Measurements from ENCODE around the gene CKMT2.

CKMT2 gene

GRCh38 chr5:81226949-81227348 lies 6.2 kb upstream of the CKMT2 start:
- Histone ChIP-seq H3K36me3 (ENCODE audit: insufficient read depth, low read length) (no peaks in the 10 kb centered on the region), H3K4me1 (ENCODE audit: insufficient read depth, low read length) (no peaks in the 10 kb centered on the region), H2AFZ (ENCODE audit: low read depth, low read length) (no peak overlapping the region), H3K27me3 (ENCODE audit: insufficient read depth, low read length) (no peaks in the 10 kb centered on the region), H3K4me3 (ENCODE audit: low read length) (no peak overlapping the region), H3K9me3 (ENCODE audit: low read length) (no peaks in the 10 kb centered on the region)

- no peaks in the 10 kb centered on the region for H3K36me3 ChIP-seq (ENCODE audit: insufficient read depth, low read length)
- H3K4me3 ChIP-seq (ENCODE audit: low read length): no peak overlapping the region
- H3K27me3 ChIP-seq (ENCODE audit: insufficient read depth, low read length): no peaks in the 10 kb centered on the region
- H2AFZ ChIP-seq (ENCODE audit: low read depth, low read length): no peak overlapping the region
- no peaks in the 10 kb centered on the region for H3K9me3 ChIP-seq (ENCODE audit: low read length)
- H3K4me1 ChIP-seq (ENCODE audit: insufficient read depth, low read length): no peaks in the 10 kb centered on the region
Measured at GRCh38 chr5:81228084-81228483, 5.0 kb upstream of the CKMT2 start.

- Histone ChIP-seq H2AFZ (ENCODE audit: low read depth, low read length) (peak overlapping the region; percentile 16), H3K9me3 (ENCODE audit: low read length) (no peaks in the 10 kb centered on the region), H3K36me3 (ENCODE audit: insufficient read depth, low read length) (peaks cover 2% of the 10 kb centered on the region), H3K27me3 (ENCODE audit: insufficient read depth, low read length) (no peaks in the 10 kb centered on the region), H3K4me1 (ENCODE audit: insufficient read depth, low read length) (no peaks in the 10 kb centered on the region), H3K4me3 (ENCODE audit: low read length) (no peak overlapping the region)
Measured at GRCh38 chr5:81230416-81230815, 2.7 kb upstream of the CKMT2 start.

GRCh38 chr5:81232464-81233079 lies 550 bp upstream of the CKMT2 start:
- Histone ChIP-seq H3K27me3 (ENCODE audit: insufficient read depth, low read length) (no peaks in the 10 kb centered on the region), H3K9me3 (ENCODE audit: low read length) (no peaks in the 10 kb centered on the region), H3K4me1 (ENCODE audit: insufficient read depth, low read length) (no peaks in the 10 kb centered on the region), H2AFZ (ENCODE audit: low read depth, low read length) (no peak overlapping the region), H3K4me3 (ENCODE audit: low read length) (no peak overlapping the region), H3K36me3 (ENCODE audit: insufficient read depth, low read length) (peaks cover 10% of the 10 kb centered on the region)

DNA sequence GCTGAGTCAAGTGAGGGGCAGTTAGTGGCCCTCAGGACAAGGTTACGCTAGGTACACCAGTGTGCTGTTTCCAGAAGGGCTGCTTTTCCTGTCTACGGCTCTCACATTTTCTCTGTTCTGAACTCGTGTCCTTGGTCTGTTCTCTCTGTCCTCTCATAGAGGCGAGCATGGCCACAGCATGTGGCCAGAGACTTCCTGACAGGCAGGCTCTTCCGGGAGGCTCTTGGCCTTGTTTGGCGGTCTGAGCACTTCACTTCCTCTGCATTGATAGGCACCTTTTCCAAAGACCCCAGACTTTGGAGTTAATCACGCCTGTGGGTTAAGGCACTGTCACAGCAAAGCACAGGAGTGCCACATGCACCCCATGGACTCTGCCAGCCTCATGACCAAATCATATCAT lies 1.2 kb downstream of the CKMT2 start:
- no peaks in the 10 kb centered on the region for H3K9me3 ChIP-seq (ENCODE audit: low read length)
- H3K36me3 ChIP-seq (ENCODE audit: insufficient read depth, low read length): peaks cover 10% of the 10 kb centered on the region
- H3K4me1 ChIP-seq (ENCODE audit: insufficient read depth, low read length): no peaks in the 10 kb centered on the region
- H3K4me3 ChIP-seq (ENCODE audit: low read length): no peak overlapping the region
- H2AFZ ChIP-seq (ENCODE audit: low read depth, low read length): no peak overlapping the region
- no peaks in the 10 kb centered on the region for H3K27me3 ChIP-seq (ENCODE audit: insufficient read depth, low read length)

GRCh38 chr5:81234801-81235200 lies 1.7 kb downstream of the CKMT2 start:
- H3K36me3 ChIP-seq (ENCODE audit: insufficient read depth, low read length): peaks cover 10% of the 10 kb centered on the region
- H3K9me3 ChIP-seq (ENCODE audit: low read length): no peaks in the 10 kb centered on the region
- no peak overlapping the region for H3K4me3 ChIP-seq (ENCODE audit: low read length)
- no peaks in the 10 kb centered on the region for H3K27me3 ChIP-seq (ENCODE audit: insufficient read depth, low read length)
- H2AFZ ChIP-seq (ENCODE audit: low read depth, low read length): no peak overlapping the region
- H3K4me1 ChIP-seq (ENCODE audit: insufficient read depth, low read length): no peaks in the 10 kb centered on the region

DNA sequence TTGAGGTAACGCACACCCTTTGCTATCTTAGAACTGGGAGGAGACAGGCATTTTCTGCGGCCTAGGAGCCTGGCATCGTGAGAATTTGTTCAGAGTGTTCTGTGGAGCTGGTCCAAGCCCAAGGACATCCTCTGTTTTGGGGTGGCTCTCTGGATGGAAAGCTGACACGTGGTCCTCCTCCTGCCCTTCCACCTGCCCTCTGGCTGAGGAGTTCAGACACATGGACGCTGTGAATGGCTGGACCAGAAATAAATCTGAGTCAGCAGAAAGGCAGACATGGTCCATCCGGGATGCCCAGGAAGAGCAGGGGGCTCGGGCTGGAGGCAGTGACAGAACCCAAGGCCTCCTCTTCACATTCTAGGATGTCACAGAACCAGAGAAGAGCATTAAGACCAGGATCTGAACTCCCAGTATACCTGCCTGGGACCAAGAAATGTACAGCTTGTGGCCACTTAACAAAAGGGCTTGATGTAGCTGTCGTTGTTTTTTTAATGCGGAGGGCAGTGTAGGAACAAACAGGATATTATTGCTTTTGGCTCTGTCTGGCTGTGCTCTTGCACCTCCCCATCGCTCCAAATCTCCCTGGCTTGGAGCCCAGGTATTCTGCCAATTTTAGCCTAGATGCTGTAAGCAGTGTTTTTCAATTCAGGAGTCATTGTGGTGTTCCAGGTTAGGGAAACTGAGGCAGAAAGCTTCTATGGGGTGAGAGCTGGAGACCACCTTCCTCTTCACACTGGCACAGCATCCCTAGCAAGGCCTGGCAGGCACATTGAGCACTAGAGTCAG lies 2.4 kb downstream of the CKMT2 start:
- H3K4me3 ChIP-seq (ENCODE audit: low read length): no peak overlapping the region

GRCh38 chr5:81238460-81238859 lies 5.3 kb downstream of the CKMT2 start:
- H3K4me3 ChIP-seq (ENCODE audit: low read length): no peak overlapping the region
- no peaks in the 10 kb centered on the region for H3K4me1 ChIP-seq (ENCODE audit: insufficient read depth, low read length)
- no peaks in the 10 kb centered on the region for H3K27me3 ChIP-seq (ENCODE audit: insufficient read depth, low read length)
- H3K9me3 ChIP-seq (ENCODE audit: low read length): no peaks in the 10 kb centered on the region
- peaks cover 12% of the 10 kb centered on the region for H3K36me3 ChIP-seq (ENCODE audit: insufficient read depth, low read length)
- H2AFZ ChIP-seq (ENCODE audit: low read depth, low read length): no peak overlapping the region

More for the DNA sequence above, 2.4 kb downstream of the CKMT2 start:
- no peaks in the 10 kb centered on the region for H3K27me3 ChIP-seq (ENCODE audit: insufficient read depth, low read length)
- H3K4me1 ChIP-seq (ENCODE audit: insufficient read depth, low read length): no peaks in the 10 kb centered on the region
- H2AFZ ChIP-seq (ENCODE audit: low read depth, low read length): no peak overlapping the region
- peaks cover 12% of the 10 kb centered on the region for H3K36me3 ChIP-seq (ENCODE audit: insufficient read depth, low read length)
- H3K9me3 ChIP-seq (ENCODE audit: low read length): no peaks in the 10 kb centered on the region

- no peaks in the 10 kb centered on the region for H3K27me3 ChIP-seq (ENCODE audit: insufficient read depth, low read length)
Measured at GRCh38 chr5:81239613-81240012, 6.5 kb downstream of the CKMT2 start.

DNA sequence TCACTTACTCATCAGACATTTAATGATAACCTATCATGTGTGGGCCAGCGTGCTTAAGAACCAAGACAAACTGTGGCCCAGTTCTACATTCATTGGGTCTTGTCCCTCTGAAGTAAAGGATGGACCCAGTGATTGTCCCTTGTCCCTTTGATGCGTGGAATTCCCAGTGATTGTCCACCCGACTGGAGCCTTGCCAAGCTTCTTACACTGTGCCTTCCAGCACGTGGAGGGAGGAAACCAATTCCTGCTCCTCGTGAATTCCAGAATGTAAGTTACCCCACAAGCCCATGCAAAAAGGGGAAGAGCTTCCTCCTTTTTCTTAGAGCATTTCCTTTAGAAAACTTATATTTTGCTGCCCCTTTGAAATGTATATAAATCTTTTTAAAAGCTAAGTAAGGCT lies 7.9 kb downstream of the CKMT2 start:
- Histone ChIP-seq H2AFZ (ENCODE audit: low read depth, low read length) (no peak overlapping the region), H3K36me3 (ENCODE audit: insufficient read depth, low read length) (peaks cover 6% of the 10 kb centered on the region), H3K9me3 (ENCODE audit: low read length) (no peaks in the 10 kb centered on the region), H3K27me3 (ENCODE audit: insufficient read depth, low read length) (no peaks in the 10 kb centered on the region), H3K4me3 (ENCODE audit: low read length) (no peak overlapping the region), H3K4me1 (ENCODE audit: insufficient read depth, low read length) (no peaks in the 10 kb centered on the region)

More at GRCh38 chr5:81239613-81240012, 6.5 kb downstream of the CKMT2 start:
- H3K4me1 ChIP-seq (ENCODE audit: insufficient read depth, low read length): no peaks in the 10 kb centered on the region
- no peaks in the 10 kb centered on the region for H3K9me3 ChIP-seq (ENCODE audit: low read length)
- peaks cover 12% of the 10 kb centered on the region for H3K36me3 ChIP-seq (ENCODE audit: insufficient read depth, low read length)
- H2AFZ ChIP-seq (ENCODE audit: low read depth, low read length): no peak overlapping the region
- H3K4me3 ChIP-seq (ENCODE audit: low read length): no peak overlapping the region

GRCh38 chr5:81241961-81242648 lies 9.0 kb downstream of the CKMT2 start:
- H3K27me3 ChIP-seq (ENCODE audit: insufficient read depth, low read length): no peaks in the 10 kb centered on the region
- H3K4me1 ChIP-seq (ENCODE audit: insufficient read depth, low read length): no peaks in the 10 kb centered on the region
- peaks cover 5% of the 10 kb centered on the region for H3K36me3 ChIP-seq (ENCODE audit: insufficient read depth, low read length)
- H3K4me3 ChIP-seq (ENCODE audit: low read length): no peak overlapping the region
- no peaks in the 10 kb centered on the region for H3K9me3 ChIP-seq (ENCODE audit: low read length)
- H2AFZ ChIP-seq (ENCODE audit: low read depth, low read length): no peak overlapping the region

- H2AFZ ChIP-seq (ENCODE audit: low read depth, low read length): no peak overlapping the region
- H3K27me3 ChIP-seq (ENCODE audit: insufficient read depth, low read length): no peaks in the 10 kb centered on the region
- H3K4me1 ChIP-seq (ENCODE audit: insufficient read depth, low read length): no peaks in the 10 kb centered on the region
- no peak overlapping the region for H3K4me3 ChIP-seq (ENCODE audit: low read length)
- H3K9me3 ChIP-seq (ENCODE audit: low read length): no peaks in the 10 kb centered on the region
- peaks cover 5% of the 10 kb centered on the region for H3K36me3 ChIP-seq (ENCODE audit: insufficient read depth, low read length)
Measured at GRCh38 chr5:81242906-81243436, 9.8 kb downstream of the CKMT2 start.

GRCh38 chr5:81244451-81244850 lies 11.3 kb downstream of the CKMT2 start:
- peaks cover 5% of the 10 kb centered on the region for H3K36me3 ChIP-seq (ENCODE audit: insufficient read depth, low read length)
- no peaks in the 10 kb centered on the region for H3K27me3 ChIP-seq (ENCODE audit: insufficient read depth, low read length)
- no peak overlapping the region for H2AFZ ChIP-seq (ENCODE audit: low read depth, low read length)
- no peak overlapping the region for H3K4me3 ChIP-seq (ENCODE audit: low read length)
- H3K4me1 ChIP-seq (ENCODE audit: insufficient read depth, low read length): no peaks in the 10 kb centered on the region
- H3K9me3 ChIP-seq (ENCODE audit: low read length): no peaks in the 10 kb centered on the region

All from neuron (in vitro differentiated cells).